ENCODE measurements around the gene CARNS1. TPM values are rescaled to one million over a fixed set of nuclear protein-coding genes. Genes with fewer than 3 reads are reported as not detected.

Gene CARNS1
- total RNA-seq, 1 donor from 2014 or later, result 1.7 TPM

- Histone ChIP-seq H3K4me3 (no peak overlapping the region), H3K27me3 (no peaks in the 10 kb centered on the region), H3K4me1 (peaks cover 30% of the 10 kb centered on the region), H3K27ac (peak overlapping the region; percentile 92), H3K9me3 (no peaks in the 10 kb centered on the region), H3K36me3 (peaks cover 0 to 28% of the 10 kb centered on the region in 2 donors)
- TF ChIP-seq, protein P1, sequence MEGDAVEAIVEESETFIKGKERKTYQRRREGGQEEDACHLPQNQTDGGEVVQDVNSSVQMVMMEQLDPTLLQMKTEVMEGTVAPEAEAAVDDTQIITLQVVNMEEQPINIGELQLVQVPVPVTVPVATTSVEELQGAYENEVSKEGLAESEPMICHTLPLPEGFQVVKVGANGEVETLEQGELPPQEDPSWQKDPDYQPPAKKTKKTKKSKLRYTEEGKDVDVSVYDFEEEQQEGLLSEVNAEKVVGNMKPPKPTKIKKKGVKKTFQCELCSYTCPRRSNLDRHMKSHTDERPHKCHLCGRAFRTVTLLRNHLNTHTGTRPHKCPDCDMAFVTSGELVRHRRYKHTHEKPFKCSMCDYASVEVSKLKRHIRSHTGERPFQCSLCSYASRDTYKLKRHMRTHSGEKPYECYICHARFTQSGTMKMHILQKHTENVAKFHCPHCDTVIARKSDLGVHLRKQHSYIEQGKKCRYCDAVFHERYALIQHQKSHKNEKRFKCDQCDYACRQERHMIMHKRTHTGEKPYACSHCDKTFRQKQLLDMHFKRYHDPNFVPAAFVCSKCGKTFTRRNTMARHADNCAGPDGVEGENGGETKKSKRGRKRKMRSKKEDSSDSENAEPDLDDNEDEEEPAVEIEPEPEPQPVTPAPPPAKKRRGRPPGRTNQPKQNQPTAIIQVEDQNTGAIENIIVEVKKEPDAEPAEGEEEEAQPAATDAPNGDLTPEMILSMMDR (IDR thresholded peaks at IDR 0.05), result no peak
- TF ChIP-seq POLR2A (IDR thresholded peaks at IDR 0.05), result no peak
- no peak for TF ChIP-seq POLR2AphosphoS5 (IDR thresholded peaks at IDR 0.05; ENCODE audit: insufficient read depth in 1 of 2, low read depth in 1 of 2)
- intact Hi-C loops (cut with DNase I), result no loop called here
- no peak for DNase-seq (ENCODE audit: extremely low spot score in 2 of 2)
These were observed 14.2 kb downstream of the CARNS1 start for GRCh38 chr11:67429722-67430121.

GRCh38 chr11:67431346-67432249 lies 16.1 kb downstream of the CARNS1 start:
- DNase-seq (ENCODE audit: extremely low spot score in 2 of 2), result no peak
- Histone ChIP-seq H3K9me3 (no peaks in the 10 kb centered on the region), H3K36me3 (peaks cover 0 to 43% of the 10 kb centered on the region in 2 donors), H3K4me3 (no peak overlapping the region), H3K27me3 (no peaks in the 10 kb centered on the region), H3K4me1 (peaks cover 48% of the 10 kb centered on the region), H3K27ac (no peak overlapping the region)
- TF ChIP-seq, protein P1 (IDR thresholded peaks at IDR 0.05), result no peak
- TF ChIP-seq POLR2AphosphoS5 (IDR thresholded peaks at IDR 0.05; ENCODE audit: insufficient read depth in 1 of 2, low read depth in 1 of 2) (no peak), POLR2A (IDR thresholded peaks at IDR 0.05) (no peak)
- intact Hi-C loops (cut with DNase I), result no loop called here

DNA sequence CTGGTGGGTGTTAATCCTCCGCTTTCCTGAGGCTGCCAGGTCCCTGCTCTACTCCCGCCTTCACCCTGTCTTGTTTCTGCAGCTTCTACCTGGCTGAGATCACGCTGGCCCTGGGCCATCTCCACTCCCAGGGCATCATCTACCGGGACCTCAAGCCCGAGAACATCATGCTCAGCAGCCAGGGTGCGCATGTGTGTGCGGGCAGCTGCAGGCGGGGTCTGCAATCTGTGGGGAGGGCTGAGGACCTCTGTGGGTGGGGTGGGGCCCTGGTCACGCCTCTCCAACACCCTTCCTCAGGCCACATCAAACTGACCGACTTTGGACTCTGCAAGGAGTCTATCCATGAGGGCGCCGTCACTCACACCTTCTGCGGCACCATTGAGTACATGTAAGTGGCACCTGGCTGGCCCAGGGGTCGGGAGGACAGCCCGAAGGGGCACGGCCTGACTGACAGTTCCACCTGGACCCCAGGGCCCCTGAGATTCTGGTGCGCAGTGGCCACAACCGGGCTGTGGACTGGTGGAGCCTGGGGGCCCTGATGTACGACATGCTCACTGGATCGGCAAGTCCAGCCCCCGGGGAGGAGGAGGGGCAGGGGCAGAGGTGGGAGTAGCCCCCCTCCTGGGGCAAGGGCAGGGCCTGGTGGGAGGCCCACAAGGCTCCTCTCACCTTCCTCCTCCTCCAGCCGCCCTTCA lies 17.3 kb downstream of the CARNS1 start:
- Histone ChIP-seq H3K9me3 (no peaks in the 10 kb centered on the region), H3K4me3 (no peak overlapping the region), H3K27me3 (no peaks in the 10 kb centered on the region), H3K4me1 (peaks cover 44% of the 10 kb centered on the region), H3K27ac (no peak overlapping the region), H3K36me3 (peaks cover 0 to 43% of the 10 kb centered on the region in 2 donors)
- no peak for DNase-seq (ENCODE audit: extremely low spot score in 2 of 2)
- TF ChIP-seq POLR2A (IDR thresholded peaks at IDR 0.05) (no peak), POLR2AphosphoS5 (IDR thresholded peaks at IDR 0.05; ENCODE audit: insufficient read depth in 1 of 2, low read depth in 1 of 2) (no peak)
- TF ChIP-seq, protein P1 (IDR thresholded peaks at IDR 0.05), result no peak
- intact Hi-C loops (cut with DNase I), result no loop called here

GRCh38 chr11:67433536-67434394 lies 18.3 kb downstream of the CARNS1 start:
- TF ChIP-seq POLR2A (IDR thresholded peaks at IDR 0.05) (no peak), POLR2AphosphoS5 (IDR thresholded peaks at IDR 0.05; ENCODE audit: insufficient read depth in 1 of 2, low read depth in 1 of 2) (no peak)
- TF ChIP-seq, protein P1 (IDR thresholded peaks at IDR 0.05), result no peak
- H3K36me3 ChIP-seq, result peaks cover 0 to 43% of the 10 kb centered on the region in 2 donors
- H3K27ac ChIP-seq, result no peak overlapping the region
- no peak for DNase-seq (ENCODE audit: extremely low spot score in 2 of 2)
- intact Hi-C loops (cut with DNase I), result no loop called here
- no peaks in the 10 kb centered on the region for H3K9me3 ChIP-seq
- H3K4me1 ChIP-seq, result peaks cover 41% of the 10 kb centered on the region
- no peak overlapping the region for H3K4me3 ChIP-seq
- H3K27me3 ChIP-seq, result no peaks in the 10 kb centered on the region
